22Rv1 (cell line): Measurements from ENCODE around the gene CDK5RAP3.

ENCODE experiments used
- ZFX ChIP-seq: fragments of 450-650 bp; IDR thresholded peaks from 2 replicates; pipeline ENCODE4 v1.6.1; 2017; ENCODE audit warnings: antibody characterized with exemption, borderline replicate concordance
- TF ChIP-seq, protein P1 (sequence below): fragments of 450-650 bp; IDR thresholded peaks from 2 replicates; pipeline ENCODE4 v1.5.1; 2017; ENCODE audit warnings: mild to moderate bottlenecking

DNA sequence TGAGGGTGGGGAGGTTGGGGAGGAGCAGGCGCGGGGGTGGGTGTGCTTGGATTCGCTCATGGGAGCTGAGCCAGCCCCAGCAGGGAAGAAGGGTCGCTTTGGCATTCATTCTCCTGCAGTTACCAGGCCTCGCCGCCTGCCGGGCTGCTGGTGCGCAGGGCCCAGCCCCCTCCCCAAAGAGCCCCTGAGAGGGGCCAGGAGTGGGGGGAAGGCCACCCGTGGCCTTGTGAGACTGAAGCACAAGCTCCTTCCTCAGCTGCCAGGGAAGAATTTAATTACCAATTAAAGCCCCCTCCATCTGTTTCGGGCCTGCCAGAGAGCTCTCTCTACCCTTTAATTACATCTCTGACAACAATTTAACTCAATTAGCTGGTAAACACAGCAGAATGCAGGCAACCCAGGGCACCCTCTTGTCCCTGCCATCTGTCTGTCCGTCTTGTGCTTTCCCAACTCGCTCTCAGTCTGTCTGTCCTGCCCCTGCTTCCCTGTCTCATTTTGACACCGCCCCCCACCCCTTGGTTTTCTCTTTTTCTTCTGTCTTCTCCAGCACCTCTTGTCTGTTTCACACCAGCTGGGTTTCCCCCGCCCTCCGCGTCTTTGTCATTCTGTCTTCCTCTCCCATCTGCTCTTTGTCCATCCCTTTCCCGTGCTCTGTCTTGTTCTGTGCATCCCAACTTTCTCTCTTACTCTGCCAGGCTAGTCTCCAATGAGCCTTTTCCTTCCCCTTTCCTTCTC is 32.7 kb downstream of the CDK5RAP3 start:
- TF ChIP-seq, protein P1, sequence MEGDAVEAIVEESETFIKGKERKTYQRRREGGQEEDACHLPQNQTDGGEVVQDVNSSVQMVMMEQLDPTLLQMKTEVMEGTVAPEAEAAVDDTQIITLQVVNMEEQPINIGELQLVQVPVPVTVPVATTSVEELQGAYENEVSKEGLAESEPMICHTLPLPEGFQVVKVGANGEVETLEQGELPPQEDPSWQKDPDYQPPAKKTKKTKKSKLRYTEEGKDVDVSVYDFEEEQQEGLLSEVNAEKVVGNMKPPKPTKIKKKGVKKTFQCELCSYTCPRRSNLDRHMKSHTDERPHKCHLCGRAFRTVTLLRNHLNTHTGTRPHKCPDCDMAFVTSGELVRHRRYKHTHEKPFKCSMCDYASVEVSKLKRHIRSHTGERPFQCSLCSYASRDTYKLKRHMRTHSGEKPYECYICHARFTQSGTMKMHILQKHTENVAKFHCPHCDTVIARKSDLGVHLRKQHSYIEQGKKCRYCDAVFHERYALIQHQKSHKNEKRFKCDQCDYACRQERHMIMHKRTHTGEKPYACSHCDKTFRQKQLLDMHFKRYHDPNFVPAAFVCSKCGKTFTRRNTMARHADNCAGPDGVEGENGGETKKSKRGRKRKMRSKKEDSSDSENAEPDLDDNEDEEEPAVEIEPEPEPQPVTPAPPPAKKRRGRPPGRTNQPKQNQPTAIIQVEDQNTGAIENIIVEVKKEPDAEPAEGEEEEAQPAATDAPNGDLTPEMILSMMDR: no peak
- TF ChIP-seq ZFX: no peak
